Inflammatory macrophage treated with lipopolysaccharide for 1 hour (primary cell): Measurements from ENCODE around the gene FKBP7.
"Not testable (repeated sequence)": the region's sequence is repeated elsewhere in the genome, so short reads cannot be mapped to it uniquely, and the experiment has no call there.

Source experiments
- DNase-seq, 2 donors: peaks; one replicate each; pipeline ENCODE4 v3.0.0-alpha.2; 2020 to 2022

Gene FKBP7

DNA sequence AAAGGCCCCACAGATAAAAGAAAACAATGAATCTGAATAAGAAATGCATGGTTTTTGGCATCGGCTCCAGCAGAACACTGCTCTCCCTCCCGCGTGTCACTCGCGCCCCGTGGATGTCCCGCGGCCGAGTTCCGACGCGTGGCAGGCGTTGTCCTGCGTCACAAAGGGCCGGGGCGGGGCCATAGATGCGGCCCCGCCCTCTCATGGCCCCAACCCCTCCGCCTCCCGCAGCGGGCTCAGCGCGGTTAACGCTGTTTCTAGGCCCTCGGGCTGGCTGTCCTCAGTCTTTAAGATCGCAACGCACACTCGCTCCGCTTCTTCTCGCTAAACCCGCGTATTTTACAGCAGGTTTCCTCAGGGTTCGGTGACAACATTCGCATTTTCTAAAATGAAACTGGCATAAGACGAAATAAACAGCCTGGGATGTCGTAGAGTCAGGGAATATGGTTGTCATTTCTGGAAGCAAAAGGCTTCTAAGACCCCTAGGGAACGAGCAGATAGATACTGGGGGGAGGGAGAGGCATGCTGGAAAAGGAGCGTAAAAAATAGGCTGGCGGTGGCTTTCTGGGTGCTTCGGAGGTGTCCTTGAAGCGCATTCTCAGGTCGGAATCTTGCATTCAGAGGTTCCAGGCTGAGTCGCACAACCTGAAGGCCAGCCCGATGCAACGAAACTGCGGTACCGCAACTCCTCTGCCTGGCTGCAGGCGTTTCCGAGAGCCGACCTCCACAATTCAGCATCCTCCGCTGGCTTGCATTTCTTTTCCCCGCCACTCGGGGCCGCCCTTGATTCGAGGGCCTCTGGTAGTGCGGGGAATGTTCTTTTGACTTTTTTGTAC lies at the start of gene FKBP7:
Gene FKBP7 (minus strand): TSS at position 162 of the 836 bp plus-strand sequence. CDS start 101 bp downstream, at position 61.
- peak; percentile 70 to 85 for DNase-seq

- DNase-seq: no peak
Measured at GRCh38 chr2:178527592-178527991, 49.2 kb upstream of the FKBP7 start.

DNA sequence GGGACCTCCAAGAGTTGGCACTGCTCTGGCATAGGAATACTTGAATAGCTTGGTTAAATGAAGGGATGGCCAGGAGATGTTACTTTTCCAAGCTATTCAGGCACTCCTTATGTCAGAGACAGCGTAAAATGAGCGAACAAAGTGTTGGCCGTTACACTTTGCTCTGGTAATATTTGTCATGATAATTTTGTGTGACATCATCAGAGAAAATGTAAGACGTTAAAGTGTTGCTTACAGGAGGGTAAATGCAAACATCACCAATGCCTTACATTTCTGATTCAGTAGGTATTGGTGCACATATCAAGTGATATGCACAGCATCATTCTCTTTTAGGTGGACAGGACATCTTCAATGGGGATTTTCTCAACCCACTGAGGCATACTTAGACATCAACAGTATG lies 47.9 kb upstream of the FKBP7 start:
- DNase-seq: no peak

GRCh38 chr2:178525460-178525859 lies 47.1 kb upstream of the FKBP7 start:
- not testable (repeated sequence) for DNase-seq

GRCh38 chr2:178525010-178525409 lies 46.6 kb upstream of the FKBP7 start:
- DNase-seq: not testable (repeated sequence)

DNA sequence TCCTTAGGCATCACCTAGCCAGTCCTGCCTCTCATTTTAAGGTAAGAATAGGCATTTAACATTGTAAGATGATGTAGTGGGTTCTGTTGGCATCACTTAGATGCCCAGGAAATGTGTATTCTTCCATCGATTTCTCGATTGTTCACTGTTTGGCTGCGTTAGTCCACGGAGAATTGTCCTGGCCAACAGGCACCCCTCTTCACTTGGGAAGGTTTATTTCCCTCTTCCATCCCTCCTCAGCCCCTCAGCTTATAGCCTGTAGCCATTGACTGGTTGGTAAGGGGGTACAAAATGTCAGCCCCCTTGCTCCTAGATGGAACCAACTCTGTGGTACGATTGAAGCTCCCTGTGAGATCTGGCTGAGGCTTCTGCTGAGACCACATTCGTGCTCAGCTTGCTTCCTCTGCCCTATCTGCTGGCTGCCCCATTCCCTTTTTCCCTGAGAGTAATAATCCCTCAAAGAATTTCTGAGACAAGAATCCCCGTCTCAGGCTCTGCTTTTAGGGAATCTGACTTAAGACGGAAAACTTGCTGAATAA lies 45.3 kb upstream of the FKBP7 start:
- DNase-seq: no peak

GRCh38 chr2:178522950-178523595 lies 44.7 kb upstream of the FKBP7 start:
- DNase-seq: peak; percentile 81 to 86

DNA sequence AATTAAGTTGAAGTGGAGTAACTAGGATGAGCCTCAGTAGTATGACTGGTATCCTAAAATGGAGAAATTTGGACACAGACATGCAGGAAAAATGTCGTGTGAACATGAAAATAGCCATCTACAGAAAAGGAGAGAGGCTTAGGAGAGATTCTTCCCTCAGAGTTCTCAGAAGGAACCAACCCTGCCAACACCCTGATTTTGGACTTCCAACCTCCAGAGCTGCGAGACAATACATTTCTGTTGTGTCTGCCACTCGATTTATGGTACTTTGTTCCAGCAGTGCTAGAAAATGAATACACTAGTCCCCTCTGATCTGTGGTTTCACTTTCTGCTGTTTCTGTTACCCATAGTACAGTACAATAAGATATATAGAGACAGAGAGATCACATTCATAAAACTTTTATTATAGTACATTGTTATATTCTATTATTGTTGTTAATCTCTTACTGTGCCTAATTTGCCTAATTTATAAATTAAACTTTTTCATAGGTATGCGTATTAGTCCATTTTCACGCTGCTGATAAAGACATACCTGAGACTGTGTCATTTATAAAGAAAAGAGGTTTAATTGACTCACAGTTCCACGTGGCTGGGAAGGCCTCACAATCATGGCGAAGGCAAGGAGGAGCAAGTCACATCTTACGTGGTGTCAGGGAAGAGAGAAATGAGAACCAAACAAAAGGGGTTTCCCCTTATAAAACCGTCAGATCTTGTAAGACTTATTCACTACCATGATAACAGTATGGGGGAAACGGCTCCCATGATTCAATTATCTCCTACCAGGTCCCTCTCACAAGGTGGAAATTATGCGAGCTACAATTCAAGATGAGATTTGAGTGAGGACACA lies 43.1 kb upstream of the FKBP7 start:
- no peak for DNase-seq

GRCh38 chr2:178517496-178517895 lies 39.1 kb upstream of the FKBP7 start:
- no peak for DNase-seq

- DNase-seq: no peak
Measured at GRCh38 chr2:178514664-178515063, 36.3 kb upstream of the FKBP7 start.

DNA sequence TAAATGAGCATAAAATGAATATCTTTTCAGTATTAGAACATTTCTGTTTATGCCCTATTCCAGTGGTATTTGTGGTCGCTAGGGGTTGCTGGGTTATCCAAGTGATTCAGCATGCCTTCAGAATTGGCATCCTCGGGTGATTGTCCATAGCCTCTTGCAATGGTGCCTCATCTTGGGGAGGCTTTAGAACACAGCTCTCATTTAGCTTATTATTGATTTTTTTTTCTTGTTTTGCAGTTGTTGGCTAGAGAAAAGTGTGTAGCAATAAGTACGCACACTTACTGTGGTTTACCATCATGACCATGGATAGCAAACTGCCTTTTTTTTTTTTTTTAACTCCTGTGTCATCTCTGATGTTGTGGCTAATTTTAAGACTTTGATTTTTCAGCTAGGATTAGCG lies 35.5 kb upstream of the FKBP7 start:
- DNase-seq: no peak

GRCh38 chr2:178512484-178512883 lies 34.1 kb upstream of the FKBP7 start:
- no peak for DNase-seq

GRCh38 chr2:178510384-178510783 lies 32.0 kb upstream of the FKBP7 start:
- no peak for DNase-seq

DNA sequence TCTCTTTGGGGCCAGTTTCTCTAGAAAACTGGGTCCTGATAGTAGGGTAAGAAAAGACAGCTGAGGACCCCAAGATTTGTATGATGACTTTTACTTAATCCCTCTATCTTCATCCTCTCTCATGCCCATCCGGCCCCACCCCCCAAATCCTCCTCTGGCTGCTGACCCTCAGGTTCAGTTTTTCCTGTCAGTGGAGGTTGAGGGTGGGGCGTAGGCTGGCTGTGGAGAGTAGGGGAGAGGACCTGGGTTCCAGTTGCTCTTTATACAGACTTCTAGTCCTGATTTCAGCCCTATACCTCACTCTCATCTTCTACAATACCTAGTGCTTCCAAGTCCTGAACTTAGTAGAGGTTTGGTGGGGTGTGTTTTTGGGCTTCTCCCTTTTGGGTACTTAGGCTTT lies 30.2 kb upstream of the FKBP7 start:
- no peak for DNase-seq

GRCh38 chr2:178506949-178507348 lies 28.5 kb upstream of the FKBP7 start:
- DNase-seq: no peak

DNA sequence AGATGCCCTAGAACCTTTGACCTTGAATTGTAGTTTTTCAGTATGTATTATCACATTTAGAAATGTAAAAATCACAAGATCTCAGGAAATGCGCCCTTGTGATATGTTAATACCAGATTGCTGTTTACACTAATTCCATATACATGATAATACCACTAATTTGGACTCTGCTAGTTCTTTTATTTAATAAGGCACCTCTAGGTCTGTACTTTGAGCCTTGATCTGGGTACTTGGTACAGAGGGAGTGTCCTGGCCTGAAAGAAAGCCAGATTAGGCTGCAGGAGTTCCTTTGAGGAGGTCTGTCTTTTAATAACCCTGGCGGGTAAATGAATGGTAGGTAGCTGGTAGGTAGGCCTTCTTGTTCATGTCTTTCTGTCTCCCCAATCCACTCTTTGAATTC lies 28.1 kb upstream of the FKBP7 start:
- no peak for DNase-seq

GRCh38 chr2:178506101-178506500 lies 27.7 kb upstream of the FKBP7 start:
- peak; percentile 14 to 28 for DNase-seq

DNA sequence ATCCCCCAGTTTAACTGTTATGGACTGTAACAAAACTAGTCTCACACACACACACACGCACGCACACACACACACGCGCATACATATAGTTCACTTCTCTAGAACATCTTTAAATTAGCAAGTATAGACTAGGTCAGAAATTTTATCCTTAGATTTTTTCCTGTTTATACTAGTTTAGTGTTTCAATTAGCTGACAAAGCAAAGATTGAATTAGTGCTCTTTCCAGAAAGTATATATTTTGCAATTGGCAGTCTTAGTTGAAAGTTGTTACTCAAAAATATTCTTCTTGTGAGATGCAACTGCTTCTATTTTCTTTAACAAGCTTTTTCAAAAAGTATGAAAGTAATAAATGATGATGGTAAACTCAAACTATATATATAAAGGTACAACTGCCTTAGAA lies 24.4 kb upstream of the FKBP7 start:
- DNase-seq: no peak

GRCh38 chr2:178499640-178500039 lies 21.2 kb upstream of the FKBP7 start:
- no peak for DNase-seq

- DNase-seq: no peak
Measured at GRCh38 chr2:178498137-178498536, 19.7 kb upstream of the FKBP7 start.

DNA sequence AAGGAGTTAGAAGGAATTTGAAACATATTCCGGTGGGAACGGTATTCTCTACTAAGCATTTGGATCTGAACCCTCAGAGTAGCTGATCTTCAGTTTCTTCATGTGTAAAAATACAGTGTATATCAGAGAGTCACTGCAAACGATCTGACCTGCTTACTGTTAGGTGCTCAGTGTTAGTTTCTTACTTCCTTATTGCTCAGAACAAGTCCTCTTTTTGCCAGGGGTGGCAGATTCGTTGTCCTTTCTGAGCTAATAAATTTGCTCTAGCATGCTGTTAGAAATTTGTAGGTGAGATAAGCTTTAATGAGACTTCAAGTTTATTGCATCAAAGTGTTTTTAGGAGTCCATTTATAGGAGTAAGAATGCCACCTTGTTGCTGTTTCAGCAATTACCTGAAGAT lies 17.6 kb upstream of the FKBP7 start:
- DNase-seq: no peak

DNA sequence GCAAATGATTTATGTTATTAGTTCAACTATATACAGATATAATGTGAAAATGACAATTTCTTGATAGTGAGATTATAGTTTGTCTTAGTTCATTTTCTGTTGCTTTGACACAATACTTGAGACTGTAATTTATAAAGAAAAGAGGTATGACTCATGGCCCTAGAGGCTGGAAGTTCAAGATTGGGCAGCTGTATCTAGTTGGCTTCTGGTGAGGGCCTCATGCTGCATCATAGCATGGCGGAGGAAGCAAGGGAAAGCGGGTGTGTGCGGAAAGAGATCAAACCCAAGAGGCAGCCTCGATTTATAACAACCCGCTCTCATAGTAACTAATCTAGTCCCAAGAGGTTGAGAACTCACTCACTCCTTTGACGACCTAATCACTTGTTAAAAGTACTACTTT lies 13.2 kb upstream of the FKBP7 start:
- DNase-seq: no peak

GRCh38 chr2:178485356-178485755 lies 7.0 kb upstream of the FKBP7 start:
- no peak for DNase-seq
